ENCODE results near the gene KIF1B.

The KIF1B gene

DNA sequence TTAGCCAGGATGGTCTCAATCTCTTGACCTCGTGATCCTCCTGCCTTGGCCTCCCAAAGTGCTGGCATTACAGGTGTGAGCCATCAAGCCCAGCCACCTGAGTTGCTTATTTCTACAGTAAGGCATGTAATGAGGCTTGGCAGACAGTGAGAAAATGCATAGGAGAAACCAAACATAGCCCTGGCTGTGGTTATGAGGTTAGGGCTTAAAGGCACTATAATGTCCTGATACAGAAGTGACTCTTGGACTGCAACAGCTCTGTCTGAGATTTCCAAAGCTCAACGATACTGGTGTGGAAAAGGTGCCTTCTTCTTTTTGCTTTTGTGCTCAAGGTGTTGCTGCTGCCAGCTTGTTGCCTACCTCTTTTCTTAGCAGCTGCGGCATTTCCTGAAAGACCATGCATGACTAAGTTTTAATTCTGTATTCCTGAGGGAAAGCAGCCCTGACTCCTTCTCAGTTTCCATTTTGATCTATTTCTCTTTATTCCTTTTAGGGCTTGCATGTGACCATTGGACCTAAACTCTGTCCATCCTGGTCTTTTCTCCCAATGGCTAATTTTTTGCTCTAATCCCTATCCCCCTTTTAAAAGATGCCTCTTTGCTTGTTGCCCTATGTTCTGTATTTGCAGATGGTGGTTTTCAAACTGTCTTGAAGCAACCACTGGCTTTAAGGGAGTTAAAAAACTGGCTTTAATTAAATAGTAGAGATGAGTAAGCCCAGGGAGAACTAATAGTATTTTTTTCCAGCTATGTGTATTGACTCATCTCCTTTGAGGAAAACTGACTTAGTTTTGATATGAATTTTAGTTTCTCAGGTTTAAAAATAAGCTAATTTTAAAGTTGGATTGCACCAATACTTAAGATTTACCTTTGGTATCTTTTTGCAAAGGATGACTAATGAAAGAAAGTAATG is 70.3 kb downstream of the KIF1B start:
- no peak for DNase-seq

DNA sequence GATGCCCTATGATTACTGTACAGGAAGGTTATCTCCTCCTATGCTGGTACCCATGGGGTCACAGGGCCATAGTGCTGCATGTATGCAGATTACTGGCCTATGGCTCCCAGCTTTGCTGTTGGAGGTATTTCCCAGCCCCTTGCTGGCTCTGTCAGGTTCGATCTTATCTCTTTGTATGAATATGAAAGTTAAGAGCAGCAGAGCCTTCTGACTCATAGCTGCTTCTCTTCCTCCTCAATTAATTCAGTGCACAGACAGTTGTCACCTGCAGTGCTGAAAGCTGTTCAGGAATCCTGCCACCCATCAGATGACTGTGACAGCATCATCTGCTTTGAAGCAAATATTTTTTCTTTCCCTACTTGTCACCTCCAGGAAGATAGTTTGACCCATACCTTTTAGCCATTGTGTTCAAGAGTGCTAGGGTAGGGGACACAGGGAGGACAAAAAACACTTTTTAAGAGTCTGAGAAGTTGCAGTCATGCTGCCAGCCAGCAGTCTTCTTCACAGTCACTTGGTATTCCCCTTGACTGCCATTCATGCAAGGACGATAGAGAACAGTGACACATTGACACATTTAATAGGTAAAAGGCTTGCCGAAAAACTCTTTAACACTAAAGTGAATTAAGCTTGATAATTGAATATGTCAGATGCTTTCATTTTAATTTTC is 73.1 kb downstream of the KIF1B start:
- no peak for DNase-seq

DNA sequence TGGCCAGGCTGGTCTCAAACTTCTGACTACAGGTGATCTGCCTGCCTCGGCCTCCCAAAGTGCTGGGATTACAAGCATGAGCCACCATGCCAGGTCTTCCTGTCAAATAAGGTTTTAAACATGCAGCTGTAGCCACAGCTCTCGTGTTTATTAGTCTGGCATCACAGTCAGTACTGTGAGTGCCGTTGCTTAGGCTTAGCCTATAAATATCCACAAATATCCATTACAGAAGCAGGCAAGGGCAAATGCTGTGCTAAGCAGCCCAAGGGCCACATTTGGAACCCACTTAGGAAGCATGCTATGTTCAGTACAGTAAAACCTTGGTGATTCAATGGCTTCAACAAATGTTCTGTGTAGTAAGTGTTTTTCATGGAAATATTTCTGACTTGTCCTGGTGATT is 75.9 kb downstream of the KIF1B start:
- no peak for DNase-seq

- no peak for DNase-seq
These were observed 76.8 kb downstream of the KIF1B start for GRCh38 chr1:10287023-10287645.

- DNase-seq: no peak
These were observed 77.8 kb downstream of the KIF1B start for GRCh38 chr1:10288029-10288615.

- no peak for DNase-seq
These were observed 81.3 kb downstream of the KIF1B start for GRCh38 chr1:10291705-10292104.

- DNase-seq: no peak
These were observed 81.8 kb downstream of the KIF1B start for GRCh38 chr1:10292188-10292587.

DNA sequence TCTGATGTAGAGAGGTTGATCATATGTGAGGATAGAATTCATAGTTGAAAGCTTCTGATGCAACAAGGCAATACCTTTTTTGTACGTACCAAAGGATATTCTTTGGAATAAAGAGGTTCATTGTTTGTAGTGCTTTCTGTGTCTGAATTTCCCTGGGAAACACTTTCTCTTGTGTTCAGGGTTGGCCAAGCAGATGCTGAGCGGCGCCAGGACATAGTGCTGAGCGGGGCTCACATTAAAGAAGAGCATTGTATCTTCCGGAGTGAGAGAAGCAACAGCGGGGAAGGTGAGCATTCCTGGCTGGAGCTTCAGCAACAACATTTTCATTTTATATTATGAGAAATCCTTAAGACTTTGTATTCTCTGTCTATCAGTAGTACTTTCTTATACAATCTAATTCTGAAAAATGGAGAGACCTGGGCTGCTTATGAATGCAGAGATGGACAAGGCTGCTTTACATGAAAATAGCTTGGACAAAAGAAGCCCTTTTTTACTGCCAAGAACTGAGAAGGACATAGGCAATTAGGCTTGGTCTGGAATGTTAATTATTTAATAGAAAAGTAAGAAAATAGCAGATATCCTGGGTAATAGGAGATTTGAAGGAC is 85.2 kb downstream of the KIF1B start:
- no peak for DNase-seq

GRCh38 chr1:10299151-10299550 is 88.8 kb downstream of the KIF1B start:
- DNase-seq: no peak

GRCh38 chr1:10302416-10302815 is 92.0 kb downstream of the KIF1B start:
- DNase-seq: no peak

DNA sequence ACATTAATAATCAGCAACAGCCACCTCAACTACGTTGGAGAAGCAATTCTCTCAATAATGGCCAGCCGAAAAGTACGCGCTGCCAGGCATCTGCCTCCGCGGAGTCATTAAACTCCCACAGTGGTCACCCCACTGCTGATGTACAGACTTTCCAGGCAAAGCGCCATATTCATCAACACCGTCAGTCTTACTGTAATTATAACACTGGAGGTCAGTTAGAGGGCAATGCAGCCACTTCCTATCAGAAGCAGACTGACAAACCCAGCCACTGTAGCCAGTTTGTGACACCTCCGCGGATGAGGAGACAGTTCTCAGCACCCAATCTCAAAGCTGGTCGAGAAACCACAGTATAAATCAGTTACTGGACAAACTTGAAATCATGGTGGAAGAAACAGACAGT is 93.9 kb downstream of the KIF1B start:
- DNase-seq: no peak

GRCh38 chr1:10306435-10306834 is 96.1 kb downstream of the KIF1B start:
- no peak for DNase-seq

DNA sequence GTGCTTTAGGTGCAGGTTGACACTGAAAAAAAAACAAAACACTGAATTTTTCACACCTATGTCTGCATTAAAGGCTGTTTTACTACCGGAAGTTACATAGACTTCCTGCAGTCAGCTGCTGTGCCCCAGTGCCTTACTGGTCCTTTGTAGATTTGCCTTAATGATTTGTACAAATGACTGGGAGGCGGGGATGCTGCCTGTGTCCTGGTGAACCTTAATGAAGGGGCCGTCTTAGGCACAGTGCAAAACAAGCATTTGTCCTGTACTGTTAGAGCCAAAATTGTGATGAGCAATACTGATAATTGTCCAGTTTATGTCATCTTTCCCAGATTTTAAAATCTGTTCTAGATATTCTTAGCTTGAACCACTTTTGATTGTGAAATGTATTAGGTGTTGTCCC is 97.6 kb downstream of the KIF1B start:
- no peak for DNase-seq

DNA sequence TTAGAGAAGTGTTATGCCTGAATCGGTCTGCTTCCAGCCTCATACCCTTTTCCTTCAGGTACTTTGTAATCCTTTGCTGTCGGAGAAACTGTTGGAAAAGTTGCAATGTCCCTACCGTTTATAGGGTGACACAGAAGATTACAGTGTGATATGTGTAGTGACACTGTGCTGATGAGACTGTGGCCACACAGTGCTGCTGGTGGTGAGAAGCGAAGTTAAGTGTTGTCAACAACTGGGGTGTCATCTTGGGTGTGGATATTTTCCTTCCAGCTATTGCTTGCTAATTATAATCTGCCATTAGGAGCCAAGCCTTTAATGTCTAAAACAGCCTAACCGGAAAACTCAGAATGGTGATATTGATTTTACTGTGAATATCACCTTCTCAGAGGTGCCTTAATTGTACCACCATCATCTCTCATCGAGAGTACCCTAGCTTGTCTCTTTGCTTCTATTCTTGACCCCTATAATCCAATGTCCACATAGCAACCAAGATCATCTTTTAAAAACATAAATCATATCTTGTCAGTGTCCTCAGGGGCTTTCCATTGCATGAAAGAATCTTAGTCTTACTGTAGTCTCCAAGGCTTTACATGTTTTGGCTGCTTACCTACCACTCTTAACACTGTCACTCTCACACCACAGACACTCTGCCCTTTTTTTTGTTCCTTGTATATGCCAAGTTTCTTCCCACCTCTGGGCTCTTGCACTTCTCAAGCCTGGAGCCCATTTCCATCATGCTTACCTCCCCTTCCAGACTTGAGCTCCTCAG is 99.1 kb downstream of the KIF1B start:
- no peak for DNase-seq

GRCh38 chr1:10316752-10317151 is 106.4 kb downstream of the KIF1B start:
- no peak for DNase-seq

GRCh38 chr1:10319750-10320149 is 109.4 kb downstream of the KIF1B start:
- no peak for DNase-seq

DNA sequence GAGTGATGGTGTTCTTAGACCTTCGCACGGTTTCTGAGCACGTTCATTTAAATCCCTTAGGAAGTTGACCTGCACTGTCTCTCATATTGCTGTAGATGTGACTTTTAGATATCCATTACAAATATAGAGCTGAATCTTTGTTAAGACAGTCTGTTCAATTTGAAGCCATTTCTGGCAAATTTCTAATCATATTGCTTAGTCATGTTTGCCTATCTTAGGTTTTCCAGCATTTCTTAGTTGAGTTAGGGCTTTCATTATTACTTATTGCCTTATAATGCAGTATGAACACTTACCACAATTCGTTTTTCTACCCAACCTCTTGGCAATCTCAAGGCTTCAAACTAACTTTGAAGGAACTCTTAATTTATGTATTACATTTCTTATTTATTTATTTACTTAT is 110.0 kb downstream of the KIF1B start:
- DNase-seq: no peak

- no peak for DNase-seq
These were observed 112.5 kb downstream of the KIF1B start for GRCh38 chr1:10322821-10323220.

DNA sequence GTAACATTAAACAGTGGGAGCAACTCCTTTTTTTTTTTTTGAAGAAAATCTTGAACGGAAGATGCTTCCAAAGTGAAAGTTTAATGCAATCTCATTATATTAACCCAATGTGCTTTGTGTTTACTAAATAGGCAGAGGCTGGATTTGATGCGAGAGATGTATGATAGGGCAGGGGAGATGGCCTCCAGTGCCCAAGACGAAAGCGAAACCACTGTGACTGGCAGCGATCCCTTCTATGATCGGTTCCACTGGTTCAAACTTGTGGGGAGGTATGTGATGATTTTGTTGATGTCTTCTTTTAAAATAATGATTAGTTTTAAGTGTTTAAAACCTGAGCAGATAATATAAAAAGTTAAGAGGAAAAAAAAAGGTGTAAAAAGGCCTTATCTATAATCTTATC is 114.3 kb downstream of the KIF1B start:
- DNase-seq: no peak

DNA sequence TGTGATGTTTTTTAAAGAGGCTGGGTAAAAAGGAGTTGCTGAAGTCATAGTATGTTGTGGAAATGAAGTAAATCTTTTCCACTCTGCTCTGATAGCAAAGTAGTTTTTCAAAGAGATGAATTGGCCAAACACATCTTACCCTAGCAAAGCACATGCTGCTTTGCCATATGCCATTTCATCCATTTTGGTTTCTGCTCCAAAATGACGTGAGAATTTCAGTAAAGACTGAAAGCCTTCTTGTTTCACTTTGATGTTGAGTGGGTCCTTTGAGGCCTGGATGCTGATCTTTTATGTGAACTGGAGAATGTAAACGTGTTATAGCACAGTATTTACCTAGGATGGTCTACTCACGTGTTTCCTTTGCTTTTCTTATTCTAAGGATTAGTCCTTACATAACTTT is 115.2 kb downstream of the KIF1B start:
- no peak for DNase-seq

- no peak for DNase-seq
These were observed 115.9 kb downstream of the KIF1B start for GRCh38 chr1:10326251-10326650.
